HCT116 (cell line): Measurements from ENCODE around the gene NPL. TPM values are rescaled to one million over a fixed set of nuclear protein-coding genes. Genes with fewer than 3 reads are reported as not detected.

ENCODE experiments used
- ATAC-seq: fragments of 200-7000 bp; cut with Tn5 transposase; 2 replicates; pipeline ENCODE4 v1.9.1; 2020; ENCODE audit warnings: mild to moderate bottlenecking, moderate library complexity
- BruUV-seq: library from RNA; stranded (reverse); fragments of 400-500 nt; replicated peaks from 2 replicates; lab custom pipeline; 2021; lab: Mats Ljungman, UMichigan
- CTCF ChIA-PET: fragments of 300-600 bp; sonication (Branson Sonifier 250); formaldehyde crosslinking; loops from one replicate; lab custom pipeline; 2021; ENCODE audit warnings: antibody characterized with exemption; lab: Charles Lee
- POLR2A ChIA-PET: fragments of 300-600, 350-600 bp; sonication (Branson Sonifier 250); formaldehyde crosslinking; loops from one replicate; lab custom pipeline; 2021; ENCODE audit warnings: antibody characterized with exemption; lab: Charles Lee
- RAD21 ChIA-PET, 2 experiments: fragments of 300-600 bp; sonication (Branson Sonifier 250); formaldehyde crosslinking; loops; one replicate each; lab custom pipeline; 2023; ENCODE audit warnings: low total read pairs in 2 of 2; ENCODE audit not compliant: uncharacterized antibody in 2 of 2, unreplicated experiment in 2 of 2, low non-redundant PET in 1 of 2; lab: Charles Lee
- DNase-seq: peaks from one replicate; pipeline ENCODE4 v3.0.0-alpha.2; 2010; ENCODE audit warnings: low read depth, low spot score
- H2AFZ ChIP-seq: fragments of 200-600 bp; shearing (Covaris generic), sonication (generic); 2 replicates; pipeline ENCODE4 v1.6.1; 2017; ENCODE audit warnings: low read depth, mixed run types, mixed read lengths, antibody characterized with exemption, low read length; ENCODE audit not compliant: poor library complexity, severe bottlenecking
- H3K27ac ChIP-seq: 2 replicates; pipeline ENCODE4 v1.5.1; 2012; ENCODE audit warnings: low read depth, low read length
- H3K27me3 ChIP-seq: fragments of 200-600 bp; sonication (generic); 2 replicates; pipeline ENCODE4 v1.6.1; 2016; ENCODE audit warnings: mixed run types, low read length, mixed read lengths; ENCODE audit not compliant: insufficient read depth
- H3K36me3 ChIP-seq, 2 experiments: fragments of 200-500 bp in 1 of 2; fragments of 200-600 bp in 1 of 2; sonication (Bioruptor generic) in 1 of 2; sonication (generic) in 1 of 2; 2 replicates each; pipeline versions ENCODE4 v1.5.1 to v1.6.1; 2014 to 2016; ENCODE audit warnings: low read length in 2 of 2, inconsistent platforms in 1 of 2, mixed read lengths in 1 of 2, mixed run types in 1 of 2; ENCODE audit not compliant: insufficient read depth in 2 of 2, control insufficient read depth in 1 of 2
- H3K4me1 ChIP-seq, 2 experiments: fragments of 200-600 bp in 1 of 2; sonication (generic) in 1 of 2; 2 replicates each; pipeline versions ENCODE4 v1.5.1 to v1.6.1; 2012 to 2017; ENCODE audit warnings: low read length in 2 of 2, inconsistent platforms in 1 of 2, mild to moderate bottlenecking in 1 of 2, mixed read lengths in 1 of 2, mixed run types in 1 of 2, moderate library complexity in 1 of 2; ENCODE audit not compliant: insufficient read depth in 2 of 2, control insufficient read depth in 1 of 2
- H3K4me2 ChIP-seq: fragments of 200-600 bp; sonication (generic); 2 replicates; pipeline ENCODE4 v1.6.1; 2017; ENCODE audit warnings: mixed run types, low read length, mixed read lengths
- H3K4me3 ChIP-seq, 2 experiments: fragments of 200-600 bp in 1 of 2; sonication (generic) in 1 of 2; replicated peaks in 1 of 2; 2 replicates each; pipeline ENCODE4 v1.5.1; 2011 to 2016; ENCODE audit warnings: low read length in 2 of 2, control low read depth in 1 of 2, low read depth in 1 of 2, mild to moderate bottlenecking in 1 of 2, mixed read lengths in 1 of 2, mixed run types in 1 of 2
- H3K79me2 ChIP-seq: fragments of 200-600 bp; sonication (generic); 2 replicates; pipeline ENCODE4 v1.6.1; 2017; ENCODE audit warnings: mild to moderate bottlenecking, mixed run types, low read length, moderate library complexity, mixed read lengths; ENCODE audit not compliant: insufficient read depth
- H3K9ac ChIP-seq: fragments of 200-600 bp; sonication (generic); 2 replicates; pipeline ENCODE4 v1.6.1; 2016; ENCODE audit warnings: low read length, mixed read lengths
- H3K9me2 ChIP-seq: fragments of 200-600 bp; sonication (generic), shearing (Covaris generic); 2 replicates; pipeline ENCODE4 v1.6.1; 2017; ENCODE audit warnings: mixed run types, mild to moderate bottlenecking, moderate library complexity; ENCODE audit not compliant: insufficient read depth
- H3K9me3 ChIP-seq, 2 experiments: fragments of 200-500 bp in 1 of 2; fragments of 200-600 bp in 1 of 2; sonication (Bioruptor generic) in 1 of 2; sonication (generic) in 1 of 2; 2 replicates each; pipeline ENCODE4 v1.6.1; 2014 to 2017; ENCODE audit warnings: low read length in 2 of 2, mixed read lengths in 2 of 2, inconsistent platforms in 1 of 2, low read depth in 1 of 2, mild to moderate bottlenecking in 1 of 2, mixed run types in 1 of 2, moderate library complexity in 1 of 2; ENCODE audit not compliant: control insufficient read depth in 1 of 2, insufficient read depth in 1 of 2
- H4K20me1 ChIP-seq: fragments of 200-600 bp; sonication (generic), shearing (Covaris generic); 2 replicates; pipeline ENCODE4 v1.6.1; 2017; ENCODE audit warnings: mixed run types, mild to moderate bottlenecking, moderate library complexity; ENCODE audit not compliant: insufficient read depth
- CEBPB ChIP-seq: IDR thresholded peaks from 2 replicates; pipeline ENCODE4 v1.6.1; 2012; ENCODE audit warnings: low read depth
- EGR1 ChIP-seq: IDR thresholded peaks from 2 replicates; pipeline ENCODE4 v1.6.1; 2012; ENCODE audit warnings: low read depth
- ELF1 ChIP-seq: IDR thresholded peaks from 2 replicates; pipeline ENCODE4 v1.6.1; 2012; ENCODE audit warnings: low read depth, borderline replicate concordance
- EZH2 ChIP-seq: fragments of 200-600 bp; sonication (generic); IDR thresholded peaks from 2 replicates; pipeline ENCODE4 v1.6.1; 2017; ENCODE audit warnings: antibody characterized with exemption, mixed run types
- FOSL1 ChIP-seq: IDR thresholded peaks from 2 replicates; pipeline ENCODE4 v1.6.1; 2012; ENCODE audit warnings: low read depth
- POLR2A ChIP-seq: IDR thresholded peaks from 2 replicates; pipeline ENCODE4 v1.7.0; 2011; ENCODE audit warnings: borderline replicate concordance; ENCODE audit not compliant: insufficient read depth, insufficient read length; ENCODE audit errors: extremely low read depth
- POLR2AphosphoS5 ChIP-seq: IDR thresholded peaks from 2 replicates; pipeline ENCODE4 v1.6.1; 2011; ENCODE audit warnings: mild to moderate bottlenecking, low read depth, low read length, moderate library complexity
- SIN3A ChIP-seq: IDR thresholded peaks from 2 replicates; pipeline ENCODE4 v1.6.1; 2012; ENCODE audit warnings: low read depth
- SP1 ChIP-seq: IDR thresholded peaks from 2 replicates; pipeline ENCODE4 v1.6.1; 2012; ENCODE audit warnings: low read depth
- SRF ChIP-seq: IDR thresholded peaks from 2 replicates; pipeline ENCODE4 v1.6.1; 2012; ENCODE audit warnings: low read depth
- TCF7L2 ChIP-seq: IDR thresholded peaks from 2 replicates; pipeline ENCODE4 v1.7.0; 2011; ENCODE audit warnings: borderline replicate concordance, inconsistent platforms; ENCODE audit not compliant: insufficient read depth, insufficient read length; ENCODE audit errors: extremely low read depth
- YY1 ChIP-seq: IDR thresholded peaks from 2 replicates; pipeline ENCODE4 v1.6.1; 2011; ENCODE audit warnings: low read length, low read depth, moderate library complexity, mild to moderate bottlenecking; ENCODE audit not compliant: insufficient replicate concordance; ENCODE audit errors: extremely low read depth
- ZFX ChIP-seq: fragments of 450-650 bp; IDR thresholded peaks from 2 replicates; pipeline ENCODE4 v1.6.1; 2017
- intact Hi-C: fragments of 100-400 bp; cut with micrococcal nuclease; formaldehyde crosslinking; loops from 2 replicates; pipeline ENCODE4 v1.10.0; 2022
- total RNA-seq: library from RNA; stranded (reverse); gene quantifications from one replicate; pipeline ENCODE4 v1.2.1, GENCODE V29; 2021; ENCODE audit not compliant: unreplicated experiment
- TF ChIP-seq, protein P1 (sequence below), 3 experiments: fragments of 200-600 bp in 1 of 3; sonication (generic) in 1 of 3; IDR thresholded peaks in 2 of 3; conservative IDR thresholded peaks in 1 of 3; 2 replicates each; pipeline ENCODE4 v1.5.1; 2012 to 2017; ENCODE audit warnings: low read depth in 2 of 3, low read length in 2 of 3, antibody characterized with exemption in 1 of 3, borderline replicate concordance in 1 of 3, control low read depth in 1 of 3, mild to moderate bottlenecking in 1 of 3, mixed read lengths in 1 of 3, mixed run types in 1 of 3, moderate library complexity in 1 of 3; ENCODE audit not compliant: insufficient read depth in 1 of 3

Gene NPL
- total RNA-seq, 1 experiment from 2014 or later = 0.39 TPM

DNA sequence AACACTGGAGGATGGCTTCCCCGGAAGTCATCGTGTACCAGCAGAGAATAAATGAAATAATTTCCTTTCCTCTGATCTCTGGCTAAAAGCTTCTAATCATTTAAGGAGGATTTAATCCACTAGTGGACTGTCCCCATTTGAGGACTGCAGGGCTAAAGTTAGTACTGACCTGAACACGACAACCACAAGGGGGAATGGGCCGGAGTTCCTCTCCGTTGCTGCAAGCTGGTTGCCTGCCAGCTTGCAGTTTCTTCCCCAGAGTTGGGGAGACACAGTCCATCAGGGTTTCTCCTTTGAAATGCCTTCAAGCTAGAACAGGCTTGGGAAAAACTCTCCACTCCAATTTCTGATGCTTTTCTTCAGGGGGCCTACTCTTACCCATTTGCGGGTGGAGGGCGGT, 35.5 kb upstream of the NPL start (continued):
- TF ChIP-seq TCF7L2 (no peak), POLR2AphosphoS5 (no peak)
- TF ChIP-seq, protein P1, sequence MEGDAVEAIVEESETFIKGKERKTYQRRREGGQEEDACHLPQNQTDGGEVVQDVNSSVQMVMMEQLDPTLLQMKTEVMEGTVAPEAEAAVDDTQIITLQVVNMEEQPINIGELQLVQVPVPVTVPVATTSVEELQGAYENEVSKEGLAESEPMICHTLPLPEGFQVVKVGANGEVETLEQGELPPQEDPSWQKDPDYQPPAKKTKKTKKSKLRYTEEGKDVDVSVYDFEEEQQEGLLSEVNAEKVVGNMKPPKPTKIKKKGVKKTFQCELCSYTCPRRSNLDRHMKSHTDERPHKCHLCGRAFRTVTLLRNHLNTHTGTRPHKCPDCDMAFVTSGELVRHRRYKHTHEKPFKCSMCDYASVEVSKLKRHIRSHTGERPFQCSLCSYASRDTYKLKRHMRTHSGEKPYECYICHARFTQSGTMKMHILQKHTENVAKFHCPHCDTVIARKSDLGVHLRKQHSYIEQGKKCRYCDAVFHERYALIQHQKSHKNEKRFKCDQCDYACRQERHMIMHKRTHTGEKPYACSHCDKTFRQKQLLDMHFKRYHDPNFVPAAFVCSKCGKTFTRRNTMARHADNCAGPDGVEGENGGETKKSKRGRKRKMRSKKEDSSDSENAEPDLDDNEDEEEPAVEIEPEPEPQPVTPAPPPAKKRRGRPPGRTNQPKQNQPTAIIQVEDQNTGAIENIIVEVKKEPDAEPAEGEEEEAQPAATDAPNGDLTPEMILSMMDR (IDR thresholded peaks at IDR 0.05 in 2 of 3, conservative IDR thresholded peaks at IDR 0.05 in 1 of 3; ENCODE audit: borderline replicate concordance in 1 of 3, insufficient read depth in 1 of 3, low read depth in 2 of 3, low read length in 2 of 3) = no peak

DNA sequence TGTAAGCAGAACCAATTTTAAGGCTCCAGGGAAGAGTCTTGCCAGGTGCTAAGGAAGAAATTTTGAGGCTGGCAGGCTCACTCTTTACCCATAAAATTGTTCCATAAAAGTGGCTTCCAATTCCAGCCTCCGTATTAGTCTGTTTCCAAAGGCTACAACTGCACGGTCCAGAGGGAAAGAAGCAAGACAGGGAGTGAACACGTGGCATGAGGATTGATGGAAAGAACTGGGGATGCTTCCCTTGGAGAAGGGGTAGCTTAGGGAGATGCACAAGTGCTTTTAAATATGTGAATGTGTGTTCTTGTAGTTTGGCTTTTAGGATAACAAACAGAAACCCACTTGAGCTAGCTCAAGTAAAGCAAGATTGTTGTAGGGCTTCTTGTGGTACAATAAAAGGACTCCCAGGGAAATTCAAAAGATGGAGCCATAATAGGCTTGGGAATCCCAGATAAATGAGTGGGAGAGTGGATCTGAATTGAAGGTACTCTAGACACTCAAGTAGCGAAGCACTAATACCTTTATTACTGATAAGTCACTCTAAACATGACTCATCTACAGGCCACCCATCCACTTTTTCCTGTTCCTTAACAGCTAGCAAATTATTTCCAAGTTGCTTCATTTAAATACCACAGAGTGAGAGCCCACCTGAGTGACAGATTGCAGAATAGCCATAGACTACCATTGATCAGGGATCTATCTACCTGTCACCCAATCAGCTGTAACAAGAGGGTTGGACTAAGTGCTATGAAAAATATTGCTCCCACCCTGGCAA, 34.8 kb upstream of the NPL start:
- no peaks in the 10 kb centered on the region for H3K36me3 ChIP-seq
- no peaks in the 10 kb centered on the region for H3K9me3 ChIP-seq
- ATAC-seq = no peak
- no peak overlapping the region for H3K4me3 ChIP-seq
- H3K27ac ChIP-seq = no peak overlapping the region
- H3K4me2 ChIP-seq = no peak overlapping the region
- intact Hi-C loops = no loop called here
- no TSS peak for BruUV-seq
- ChIA-PET RAD21 (no interaction called here), CTCF (interaction anchor here (1.0 kb wide), 1 partner anchor 32 kb away, joined by 3 read pairs; no protein-coding TSS in a partner anchor), POLR2A (no interaction called here)
- no peak for DNase-seq
- H3K4me1 ChIP-seq = no peaks in the 10 kb centered on the region
- H3K27me3 ChIP-seq = no peaks in the 10 kb centered on the region
- no peak for TF ChIP-seq SP1
- no peak for TF ChIP-seq SIN3A
- TF ChIP-seq POLR2A = no peak
- no peak for TF ChIP-seq POLR2AphosphoS5
- no peak for TF ChIP-seq SRF
- no peak for TF ChIP-seq YY1
- no peak for TF ChIP-seq EZH2
- no peak for TF ChIP-seq ELF1
- no peak for TF ChIP-seq TCF7L2
- TF ChIP-seq ZFX = no peak
- no peak for TF ChIP-seq CEBPB
- no peak for TF ChIP-seq FOSL1
- no peak for TF ChIP-seq EGR1
- no peaks in the 10 kb centered on the region for H3K79me2 ChIP-seq
- H2AFZ ChIP-seq = no peak overlapping the region
- H3K9ac ChIP-seq = no peak overlapping the region
- H4K20me1 ChIP-seq = no peaks in the 10 kb centered on the region
- H3K9me2 ChIP-seq = no peaks in the 10 kb centered on the region
